ENCODE measurements around the gene GYPC.
"Not testable (repeated sequence)": the region's sequence is repeated elsewhere in the genome, so short reads cannot be mapped to it uniquely, and the experiment has no call there.

GYPC gene

GRCh38 chr2:126672980-126673605 lies 17.1 kb downstream of the GYPC start:
- DNase-seq = no peak

- no peak for DNase-seq
Observed at GRCh38 chr2:126674075-126674744, 18.3 kb downstream of the GYPC start.

GRCh38 chr2:126675637-126676036 lies 19.7 kb downstream of the GYPC start:
- DNase-seq = no peak

- DNase-seq = no peak
Observed at GRCh38 chr2:126676221-126677175, 20.5 kb downstream of the GYPC start.

- no peak for DNase-seq
Observed at GRCh38 chr2:126677176-126677538, 21.2 kb downstream of the GYPC start.

GRCh38 chr2:126678269-126679065 lies 22.5 kb downstream of the GYPC start:
- no peak for DNase-seq

- no peak for DNase-seq
Observed at GRCh38 chr2:126679094-126679713, 23.2 kb downstream of the GYPC start.

- no peak for DNase-seq
Observed at GRCh38 chr2:126681505-126681904, 25.5 kb downstream of the GYPC start.

GRCh38 chr2:126685629-126686028 lies 29.7 kb downstream of the GYPC start:
- DNase-seq = no peak

- DNase-seq = no peak
Observed at GRCh38 chr2:126686286-126686685, 30.3 kb downstream of the GYPC start.

- no peak for DNase-seq
Observed at GRCh38 chr2:126686841-126687485, 31.0 kb downstream of the GYPC start.

- no peak for DNase-seq
Observed at GRCh38 chr2:126687503-126687902, 31.5 kb downstream of the GYPC start.

- not testable (repeated sequence) for DNase-seq
Observed at GRCh38 chr2:126688594-126688993, 32.6 kb downstream of the GYPC start.

- not testable (repeated sequence) for DNase-seq
Observed at GRCh38 chr2:126692241-126692640, 36.3 kb downstream of the GYPC start.

GRCh38 chr2:126692934-126693592 lies 37.1 kb downstream of the GYPC start:
- DNase-seq = not testable (repeated sequence)

- DNase-seq = no peak
Observed at GRCh38 chr2:126696644-126697520, 40.9 kb downstream of the GYPC start.

GRCh38 chr2:126698376-126698775 lies 42.4 kb downstream of the GYPC start:
- no peak for DNase-seq

- DNase-seq = no peak
Observed at GRCh38 chr2:126699018-126699417, 43.1 kb downstream of the GYPC start.

GRCh38 chr2:126699716-126700581 lies 44.0 kb downstream of the GYPC start:
- DNase-seq = no peak

All from DMS79 treated with DMSO at 0.1 percent for 48 hours (cell line).